ENCODE data around the gene CHRNA4.

CHRNA4 gene

DNA sequence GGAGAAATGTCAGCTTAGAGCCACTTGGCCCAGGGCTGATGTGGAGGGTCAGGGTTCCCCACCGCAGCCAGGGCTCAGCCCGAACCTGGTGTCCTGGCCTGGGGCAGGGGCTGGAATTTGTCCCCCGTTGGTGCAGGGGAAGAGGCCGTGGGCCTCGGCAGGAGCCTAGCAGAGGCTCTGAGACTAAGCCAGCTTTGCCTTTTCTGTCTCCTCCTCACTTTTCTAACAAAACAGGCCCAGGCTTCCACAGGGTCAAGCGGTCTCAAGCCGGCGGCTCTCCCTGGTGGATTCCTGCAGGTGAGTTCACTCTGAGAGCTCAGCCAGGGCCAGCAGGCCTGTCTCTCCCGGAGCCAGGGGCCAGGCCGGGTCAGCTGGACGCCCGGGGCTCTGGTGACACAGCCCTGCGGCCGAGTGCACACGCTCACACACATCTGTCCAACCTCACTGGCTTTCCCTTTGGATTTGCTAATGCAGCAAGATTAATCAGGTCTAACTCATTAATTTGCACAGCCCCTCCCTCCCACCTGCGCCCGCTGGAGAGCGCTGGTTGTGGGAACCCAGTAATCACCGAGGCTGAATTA is 2.9 kb upstream of the CHRNA4 start:
- DNase-seq (ENCODE audit: low read depth in 1 of 2, low spot score in 1 of 2): no peak

DNA sequence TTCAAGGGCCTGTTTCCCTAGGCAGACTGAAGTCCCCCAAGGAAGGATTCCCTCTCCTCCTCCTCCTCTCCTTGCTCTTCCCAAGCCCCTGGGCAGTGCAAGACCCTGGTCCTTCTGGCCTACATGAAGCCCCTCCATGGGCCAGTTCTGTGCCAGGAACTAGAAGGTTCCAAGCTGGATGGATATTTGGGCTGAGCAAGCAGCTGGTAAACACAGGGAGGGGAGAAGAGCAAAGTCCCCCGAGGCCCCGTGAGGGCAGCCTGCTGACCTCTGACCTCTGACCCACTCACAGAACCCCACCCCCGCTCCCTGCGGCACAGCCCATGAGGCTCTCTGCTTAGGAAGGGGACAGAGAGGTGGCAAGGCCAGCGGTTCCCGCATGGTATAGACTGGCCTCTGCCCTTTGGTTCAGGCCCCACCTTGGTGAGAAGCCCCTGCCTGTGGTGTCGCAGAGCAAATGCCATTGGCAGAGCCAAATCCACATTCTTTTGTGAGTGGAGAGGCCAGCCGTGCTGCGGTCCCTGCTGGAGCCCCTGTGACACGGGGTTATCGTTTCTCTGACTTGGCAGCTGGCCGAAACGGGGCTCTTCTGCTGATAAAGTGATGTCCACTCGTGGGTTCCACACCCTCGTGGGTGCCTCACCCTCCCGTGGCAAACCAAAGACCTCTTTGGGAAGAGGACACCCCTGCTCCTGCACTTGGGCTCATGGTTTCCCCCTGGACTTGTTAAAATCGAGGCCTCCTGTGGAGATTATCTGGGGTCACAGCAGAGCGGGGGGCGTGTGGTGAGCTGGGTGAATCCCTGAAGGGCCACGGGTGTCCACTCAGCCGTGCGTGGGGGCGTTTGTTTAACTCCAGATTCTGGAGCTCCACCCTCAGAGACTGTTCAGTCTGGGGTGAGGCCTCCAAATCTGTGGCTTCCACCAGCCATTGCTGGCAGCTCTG is 2.1 kb upstream of the CHRNA4 start:
- DNase-seq (ENCODE audit: low read depth in 1 of 2, low spot score in 1 of 2): no peak

DNA sequence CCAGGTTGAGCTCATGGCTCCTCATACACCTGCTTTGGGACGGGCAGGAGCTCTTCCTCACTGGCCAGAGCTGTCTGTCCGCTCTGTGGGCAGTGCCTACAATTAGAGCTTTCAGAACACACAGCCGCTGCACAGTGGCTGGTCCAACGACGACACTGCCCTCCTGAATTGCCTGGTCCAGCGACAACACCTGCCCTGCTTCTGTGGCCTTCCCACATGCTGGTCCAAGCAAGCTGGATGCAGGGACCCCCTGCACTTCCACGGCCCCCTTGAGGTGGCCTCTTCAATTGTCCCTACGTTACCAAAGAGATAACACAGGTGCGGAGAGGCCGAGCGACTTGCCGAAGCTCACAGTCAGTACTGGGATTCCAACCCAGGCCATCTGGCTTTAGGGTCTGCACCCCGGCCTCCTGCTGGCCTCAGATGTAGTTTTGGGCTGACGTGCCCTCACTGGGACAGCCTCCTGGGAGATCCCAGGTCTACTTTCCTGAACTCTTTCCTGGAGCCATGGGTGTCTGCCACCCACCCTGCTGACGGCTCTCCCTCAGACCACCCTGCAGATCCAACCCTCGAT is 1.4 kb upstream of the CHRNA4 start:
- no peak for DNase-seq (ENCODE audit: low read depth in 1 of 2, low spot score in 1 of 2)

DNA sequence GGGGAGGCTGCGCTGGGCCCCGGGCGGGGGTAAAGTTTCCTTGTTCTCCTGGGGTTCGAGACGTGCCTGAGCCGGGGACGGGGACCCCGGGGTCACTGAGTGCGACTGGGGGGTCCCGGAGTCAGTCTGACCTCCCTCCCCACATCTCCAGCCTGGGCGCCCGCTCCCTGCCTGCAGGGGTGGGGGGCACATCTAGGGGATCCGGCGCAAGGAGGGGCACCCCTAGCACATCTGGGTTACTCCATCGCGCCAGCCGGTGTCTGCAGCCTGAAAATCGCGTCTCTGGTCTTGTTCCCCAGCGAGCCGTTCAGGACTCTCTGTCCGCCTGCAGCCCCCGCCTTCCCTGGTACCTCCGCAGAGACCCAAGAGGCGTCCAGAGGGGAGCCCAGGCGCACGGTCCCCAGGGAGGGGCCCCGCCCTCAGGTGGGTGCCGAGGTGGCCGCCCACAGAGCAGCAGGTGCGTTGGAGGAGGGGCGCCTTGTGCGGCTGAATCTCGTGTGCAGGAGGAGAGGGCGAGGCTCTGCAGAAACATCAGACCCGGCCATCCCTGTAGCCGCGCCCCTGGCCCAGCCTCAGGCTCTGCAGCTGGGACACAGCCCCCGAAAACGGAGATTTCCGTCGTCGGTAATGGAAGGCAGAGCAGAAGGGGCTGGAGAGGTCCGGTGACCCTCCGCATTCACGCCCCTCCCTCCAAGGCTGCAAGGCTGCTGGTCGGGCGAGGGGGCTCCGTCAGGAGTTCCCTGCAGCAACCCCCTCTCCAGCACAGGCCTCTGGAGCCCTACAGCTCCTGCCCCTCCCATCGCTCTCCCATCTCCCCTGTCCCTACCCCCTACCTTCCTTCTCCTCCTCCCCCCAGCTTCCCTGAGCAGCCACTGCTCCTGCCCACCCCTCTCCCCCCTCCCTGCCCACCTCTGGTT is 628 bp upstream of the CHRNA4 start:
- DNase-seq (ENCODE audit: low read depth in 1 of 2, low spot score in 1 of 2): no peak

DNA sequence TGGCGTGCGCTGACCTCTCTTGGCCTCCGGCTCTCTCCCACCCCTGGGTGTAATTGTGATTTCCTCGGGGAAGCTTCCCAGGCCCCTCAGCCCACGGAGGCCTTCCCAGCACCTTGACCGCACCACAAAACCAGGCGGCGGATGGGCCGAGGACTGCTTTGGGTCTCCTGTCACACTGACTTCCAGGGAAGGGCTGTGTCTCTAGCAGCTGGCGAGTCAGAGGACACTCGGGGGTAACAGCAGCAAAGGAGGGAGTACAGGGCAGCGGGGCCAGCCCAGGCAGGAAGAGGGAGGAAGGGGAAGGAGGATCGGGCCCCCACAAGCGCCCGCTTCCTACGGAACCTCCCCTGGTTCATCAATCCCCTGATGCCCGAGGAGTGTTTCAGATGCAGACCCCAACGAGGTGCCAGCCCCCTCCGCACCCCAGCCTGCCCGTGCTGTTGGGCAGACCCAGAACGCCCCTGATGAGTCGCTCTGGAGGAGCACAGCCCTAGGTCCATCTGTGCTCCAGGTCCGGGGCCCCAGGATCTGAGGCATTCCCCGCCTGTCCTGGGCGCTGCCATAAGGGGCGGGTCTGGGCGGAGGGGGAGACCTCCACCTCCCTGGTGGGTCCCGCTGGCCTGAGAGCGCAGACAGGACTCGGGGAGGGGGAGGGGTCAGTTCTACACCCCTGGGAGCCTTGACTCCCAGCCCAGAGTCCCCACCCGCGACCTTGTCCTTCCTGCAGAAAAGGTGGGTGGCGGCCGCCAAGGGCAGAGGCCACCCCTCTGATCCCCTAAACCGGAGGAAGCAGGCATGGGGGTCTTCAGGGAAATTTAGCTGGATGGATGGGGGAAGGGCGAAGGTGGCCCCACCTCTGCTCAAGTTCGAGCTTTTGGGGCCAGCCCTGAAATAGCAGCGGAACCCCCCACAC is 956 bp downstream of the CHRNA4 start:
- no peak for DNase-seq (ENCODE audit: low read depth in 1 of 2, low spot score in 1 of 2)

DNA sequence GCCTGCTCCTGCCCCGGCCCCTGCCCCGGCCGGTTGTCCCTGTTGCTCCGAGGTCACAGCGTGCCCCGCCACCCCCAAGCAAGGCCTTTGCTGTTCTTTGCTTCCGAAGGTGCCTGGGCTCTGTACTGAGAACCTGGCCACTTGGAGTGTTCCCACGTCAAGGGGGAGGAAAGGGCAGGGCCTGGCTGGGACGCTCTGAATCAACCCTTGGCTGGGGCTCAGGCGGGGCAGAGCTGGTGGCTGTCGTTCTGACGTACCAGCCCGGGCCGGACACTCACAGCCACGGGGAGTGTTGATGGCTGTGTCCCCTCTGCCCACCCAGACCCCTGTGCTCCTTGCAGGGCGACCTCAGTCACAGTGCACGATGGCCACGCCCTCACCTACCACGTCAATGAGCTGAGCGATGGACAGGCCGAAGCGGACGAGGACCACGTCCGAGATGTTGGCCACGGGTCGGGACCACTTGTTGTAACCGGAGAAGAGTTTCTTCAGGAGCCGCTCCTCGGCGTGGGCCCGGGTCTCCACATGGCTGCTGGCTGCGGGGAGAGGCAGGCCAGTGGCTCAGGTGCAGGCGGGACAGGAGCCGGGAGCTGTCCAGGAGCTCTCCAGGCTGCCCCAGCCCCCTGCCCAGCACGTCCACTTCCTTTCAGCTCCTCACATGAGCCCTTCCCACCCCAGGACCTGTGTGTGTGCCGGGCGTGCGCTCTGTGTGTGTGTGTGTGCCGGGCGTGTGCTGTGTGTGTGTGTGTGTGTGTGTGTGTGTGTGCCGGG is 1.8 kb downstream of the CHRNA4 start:
- DNase-seq (ENCODE audit: low read depth in 1 of 2, low spot score in 1 of 2): no peak

DNA sequence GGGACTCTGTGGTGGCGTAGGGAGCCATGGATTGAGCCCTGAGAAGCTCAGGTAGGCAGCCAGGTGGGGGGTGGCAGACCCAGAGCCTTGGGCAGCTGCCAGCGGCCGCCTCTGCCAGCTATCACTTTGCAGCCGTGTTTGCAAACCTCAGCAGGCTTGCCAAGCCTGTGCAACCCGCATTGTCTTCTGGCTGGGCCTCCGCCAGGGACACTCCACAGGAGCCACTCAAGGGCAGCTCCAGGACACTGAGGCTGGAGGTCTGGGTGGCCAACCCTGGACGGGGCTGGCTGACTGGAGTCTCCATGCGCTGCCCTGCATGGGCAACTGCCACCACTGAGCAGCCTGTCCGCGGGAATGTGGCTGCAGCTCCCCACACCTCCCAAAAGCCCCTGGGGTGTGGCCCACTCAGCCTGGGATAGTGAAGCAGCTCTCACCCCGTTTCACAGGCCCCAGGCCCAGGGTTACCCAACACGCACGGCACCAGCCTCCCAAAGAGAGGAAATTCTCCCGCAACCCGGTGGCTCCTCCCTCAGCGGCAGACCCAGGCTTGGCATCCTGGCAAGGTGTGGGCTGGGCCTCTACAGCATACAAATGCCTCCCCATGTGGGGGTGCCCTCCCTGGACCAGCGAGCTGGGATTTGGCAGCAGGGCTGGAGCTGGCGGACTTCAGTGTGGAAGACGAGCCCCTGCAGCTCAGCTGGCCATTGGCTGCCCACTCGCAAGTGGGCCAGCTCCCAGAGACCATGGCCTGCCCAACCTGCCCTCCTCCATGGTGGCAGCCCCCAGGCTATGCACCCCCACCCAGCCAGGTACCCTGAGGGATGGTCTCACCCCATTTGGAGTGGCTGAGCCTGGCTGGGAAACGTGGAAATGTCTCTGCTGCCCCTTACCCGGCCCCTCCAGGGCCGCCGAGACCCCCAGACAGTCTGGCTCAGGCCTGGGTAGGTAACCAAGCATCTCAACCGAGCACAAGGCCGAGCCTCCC is 2.9 kb downstream of the CHRNA4 start:
- no peak for DNase-seq (ENCODE audit: low read depth in 1 of 2, low spot score in 1 of 2)

DNA sequence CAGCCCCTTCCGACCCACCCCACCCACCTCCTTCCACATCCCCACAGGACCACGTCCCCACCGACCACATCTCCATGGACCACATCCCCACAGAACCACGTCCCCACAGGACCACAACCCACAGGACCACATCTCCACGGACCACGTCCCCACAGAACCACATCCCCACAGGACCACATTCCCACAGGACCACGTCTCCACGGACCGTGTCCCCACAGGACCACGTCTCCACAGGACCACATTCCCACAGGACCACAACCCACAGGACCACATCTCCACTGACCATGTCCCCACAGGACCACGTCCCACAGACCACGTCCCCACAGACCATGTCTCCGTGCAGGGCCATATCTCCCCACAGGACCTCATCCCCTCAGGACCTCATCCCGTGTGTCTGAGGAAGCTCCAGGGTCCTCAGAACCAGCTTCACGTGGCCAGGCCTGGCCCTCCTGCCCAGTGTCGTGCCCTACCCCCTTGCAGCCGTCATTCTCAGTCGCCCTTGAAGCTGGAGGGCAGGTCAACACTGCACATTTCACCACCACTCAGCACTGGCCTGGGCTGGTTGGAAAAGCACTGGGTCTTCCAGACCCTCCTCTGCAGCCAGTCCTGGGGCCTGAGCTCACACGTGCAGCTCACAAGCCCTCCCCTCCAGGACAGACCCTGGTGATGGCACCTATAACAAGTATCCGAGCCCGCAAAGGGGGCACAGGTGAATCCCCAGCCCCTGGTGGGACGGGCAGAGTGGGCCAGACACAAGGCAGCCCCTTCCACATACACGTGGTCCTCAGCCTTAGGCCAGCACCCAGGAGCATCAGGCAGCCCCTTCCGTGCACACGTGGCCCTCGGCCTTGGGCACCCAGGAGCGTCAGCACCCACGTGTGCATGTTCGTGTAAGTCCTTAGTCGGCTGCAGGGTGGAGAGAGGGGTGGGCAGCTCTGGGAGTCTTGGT is 3.9 kb downstream of the CHRNA4 start:
- no peak for DNase-seq (ENCODE audit: low read depth in 1 of 2, low spot score in 1 of 2)

DNA sequence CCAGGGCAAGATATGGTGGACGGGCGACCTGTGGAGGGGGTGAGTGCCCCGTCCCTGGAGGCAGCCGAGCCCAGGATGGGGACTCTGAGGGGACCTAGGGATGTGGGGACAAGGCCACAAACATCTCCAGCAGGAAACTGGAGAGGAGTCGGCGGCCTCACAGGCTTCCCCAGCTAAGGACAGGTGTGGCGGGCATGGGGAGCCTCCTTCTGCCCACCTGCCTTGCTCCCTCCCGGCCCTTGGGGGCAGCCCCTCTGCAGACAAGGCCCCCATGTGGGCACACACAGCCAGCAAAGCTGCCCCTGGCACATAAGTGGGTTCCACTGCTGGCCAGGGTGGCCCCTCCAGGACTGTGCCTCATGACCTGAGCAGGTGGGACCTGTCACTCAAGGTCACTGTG is 4.6 kb downstream of the CHRNA4 start:
- no peak for DNase-seq (ENCODE audit: low read depth in 1 of 2, low spot score in 1 of 2)

DNA sequence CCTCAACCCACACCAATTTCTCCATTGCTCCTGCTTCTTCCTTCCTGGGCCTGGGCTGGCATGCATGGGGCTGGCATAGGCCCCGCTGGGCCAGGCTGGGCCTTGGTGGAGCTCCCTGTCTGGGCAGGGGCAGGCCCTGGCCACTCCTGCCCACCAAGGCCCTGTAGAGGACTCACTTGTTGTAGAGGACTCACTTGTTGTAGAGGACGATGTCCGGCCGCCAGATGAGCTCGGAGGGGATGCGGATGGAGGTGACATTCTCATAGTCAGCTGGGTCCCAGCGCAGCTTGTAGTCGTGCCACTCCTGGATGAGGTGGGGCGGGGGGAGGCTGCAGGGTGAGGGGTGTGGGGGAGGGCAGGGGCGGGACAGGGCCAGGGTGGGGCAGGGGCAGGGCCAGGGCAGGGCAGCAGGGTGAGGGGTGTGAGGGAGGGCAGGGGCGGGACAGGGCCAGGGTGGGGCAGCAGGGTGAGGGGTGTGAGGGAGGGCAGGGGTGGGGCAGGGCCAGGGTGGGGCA is 5.3 kb downstream of the CHRNA4 start:
- DNase-seq (ENCODE audit: low read depth in 1 of 2, low spot score in 1 of 2): no peak

DNA sequence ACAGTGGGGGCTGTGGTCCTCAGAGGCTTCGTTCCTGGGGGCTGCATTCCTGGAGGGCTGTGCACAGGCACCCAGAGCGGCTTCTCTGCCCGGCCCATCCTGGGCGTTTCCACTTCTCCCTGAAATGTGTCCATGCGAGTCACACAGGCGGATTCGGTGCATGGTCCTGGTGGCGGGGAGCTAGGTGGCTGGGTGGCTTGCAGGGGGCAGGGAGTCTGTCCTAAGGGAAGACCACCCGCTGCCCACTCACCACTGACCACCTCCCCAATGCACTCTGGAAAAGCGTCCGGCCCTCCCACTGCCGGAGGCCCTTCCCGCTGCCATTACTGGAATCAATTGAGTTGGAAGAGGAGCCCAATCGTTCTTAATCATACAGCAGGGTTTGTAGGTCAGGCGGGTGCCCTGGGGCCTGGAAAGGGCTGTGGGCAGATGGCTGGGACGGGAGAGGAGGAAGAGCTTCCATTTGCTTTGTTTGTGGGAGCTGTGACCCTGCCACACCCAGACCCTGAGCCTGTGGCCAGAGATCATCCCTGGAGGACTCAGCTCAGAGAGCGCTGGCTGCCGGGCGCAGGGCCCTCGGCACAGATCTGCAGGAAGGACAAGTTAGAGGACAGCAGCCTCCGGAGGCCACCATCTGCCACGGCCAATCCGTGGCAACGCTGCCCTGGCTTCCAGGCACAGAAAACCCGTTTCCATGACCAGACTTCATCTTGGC is 6.4 kb downstream of the CHRNA4 start:
- no peak for DNase-seq (ENCODE audit: low read depth in 1 of 2, low spot score in 1 of 2)

DNA sequence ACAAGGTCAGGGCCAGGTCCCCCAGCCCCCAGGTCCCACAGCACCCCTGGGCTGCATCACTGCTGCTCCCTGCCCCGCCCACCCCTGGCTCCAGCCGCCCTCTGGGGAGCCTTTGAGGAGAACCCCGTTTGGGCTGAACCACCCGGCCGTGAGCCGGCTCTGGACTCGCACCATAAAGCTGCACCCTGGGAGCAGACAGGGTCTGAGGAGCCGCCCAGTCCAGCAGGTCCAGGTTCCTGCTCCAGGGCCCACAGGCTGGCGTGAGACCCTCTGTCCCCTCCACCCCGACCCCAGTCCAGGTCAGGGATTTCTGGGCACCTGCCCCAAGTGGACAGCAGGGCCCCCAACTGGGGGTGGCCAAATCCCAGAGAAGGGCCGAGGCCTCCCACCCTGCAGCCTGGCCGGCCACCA is 8.3 kb downstream of the CHRNA4 start:
- no peak for DNase-seq (ENCODE audit: low read depth in 1 of 2, low spot score in 1 of 2)

DNA sequence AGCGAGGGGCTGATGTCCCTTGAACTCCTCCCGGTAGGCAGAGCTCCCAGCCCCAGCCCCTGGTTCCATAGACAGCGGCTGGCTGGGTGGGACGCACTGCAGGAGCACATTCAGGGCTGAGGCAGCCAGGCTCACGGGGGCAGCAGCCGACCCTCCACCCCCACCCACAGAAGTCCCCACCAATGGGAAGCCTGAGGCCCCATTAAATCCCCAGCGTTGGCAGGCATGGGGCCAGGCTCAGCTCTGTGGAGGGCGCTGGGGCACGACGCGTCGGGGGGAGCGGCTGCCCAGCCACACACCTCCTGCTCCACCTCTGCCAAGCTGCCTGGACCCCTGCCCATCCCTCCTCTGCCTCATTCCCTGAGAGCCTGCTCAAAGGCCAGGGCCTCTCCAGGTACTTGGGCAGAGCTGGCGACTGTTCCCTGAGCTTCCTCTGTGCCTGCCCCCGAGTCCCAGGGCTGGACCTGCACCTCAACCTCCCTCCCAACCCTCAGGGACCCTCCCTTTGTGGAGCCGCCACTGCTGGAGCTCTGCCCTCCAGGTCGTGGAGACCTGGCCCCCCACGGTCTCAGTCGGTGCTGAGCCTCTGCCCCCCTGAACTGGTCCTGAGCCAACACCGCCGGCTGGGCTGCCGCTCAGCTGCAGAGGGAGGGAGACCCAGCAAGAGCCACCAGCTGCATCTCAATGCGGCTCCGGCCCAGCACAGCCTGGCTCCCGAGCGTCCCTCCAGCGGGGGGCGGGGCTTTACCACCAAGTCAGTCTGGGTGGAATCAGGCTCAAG is 9.1 kb downstream of the CHRNA4 start:
- no peak for DNase-seq (ENCODE audit: low read depth in 1 of 2, low spot score in 1 of 2)

DNA sequence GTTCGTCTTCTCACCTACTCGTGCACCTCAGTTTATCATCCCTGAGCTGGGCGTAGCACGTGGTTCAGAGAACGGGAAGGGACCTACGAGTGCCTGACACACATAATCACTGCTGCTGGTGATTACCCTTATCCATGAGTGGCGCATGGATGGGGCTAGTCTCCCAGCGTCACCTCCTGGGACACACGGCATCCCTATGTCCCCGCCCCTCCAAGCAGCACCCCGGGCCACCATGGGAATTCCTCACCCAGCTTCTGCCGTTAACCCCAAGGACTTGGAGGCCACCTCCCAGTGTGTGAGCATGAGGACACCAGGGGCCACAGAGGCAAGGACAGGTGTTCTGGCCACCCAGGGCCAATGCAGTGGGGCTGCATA is 9.8 kb downstream of the CHRNA4 start:
- DNase-seq (ENCODE audit: low read depth in 1 of 2, low spot score in 1 of 2): no peak

DNA sequence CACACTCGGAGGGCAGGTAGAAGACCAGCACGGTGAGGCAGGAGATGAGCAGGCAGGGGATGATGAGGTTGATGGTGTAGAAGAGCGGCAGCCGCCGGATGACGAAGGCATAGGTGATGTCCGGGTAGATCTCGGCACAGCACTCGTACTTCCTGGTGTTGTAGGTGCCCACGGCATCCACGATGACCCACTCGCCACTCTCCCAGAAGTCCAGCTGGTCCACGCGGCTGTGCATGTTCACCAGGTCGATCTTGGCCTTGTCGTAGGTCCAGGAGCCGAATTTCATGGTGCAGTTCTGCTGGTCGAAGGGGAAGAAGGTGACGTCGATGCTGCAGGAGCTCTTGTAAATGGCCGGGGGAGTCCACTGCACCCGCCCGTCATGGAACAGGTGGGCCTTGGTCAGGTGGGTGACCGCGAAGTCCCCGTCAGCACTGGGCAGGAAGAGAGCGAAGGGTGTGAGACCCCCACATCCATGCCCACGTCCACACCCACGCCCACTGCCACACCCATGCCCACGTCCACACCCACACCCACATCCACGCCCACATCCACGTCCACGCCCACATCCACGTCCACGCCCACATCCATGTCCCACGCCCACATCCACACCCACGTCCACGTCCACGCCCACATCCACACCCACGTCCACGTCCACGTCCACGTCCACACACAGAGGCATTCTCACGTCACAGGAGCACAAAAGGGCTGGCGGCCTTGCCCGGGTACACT is 10.4 kb downstream of the CHRNA4 start:
- DNase-seq (ENCODE audit: low read depth in 1 of 2, low spot score in 1 of 2): no peak
